A204.1 (cell line): Measurements from ENCODE around the gene DUSP22.
"Not testable (repeated sequence)": the region's sequence is repeated elsewhere in the genome, so short reads cannot be mapped to it uniquely, and the experiment has no call there.

Source experiments
- FAIRE-seq: peaks from 2 replicates; lab custom pipeline; 2012; peaks lifted over from hg19 to GRCh38; lab: Jason Lieb, UNC

Gene DUSP22

GRCh38 chr6:291697-292505 lies at the start of gene DUSP22:
DUSP22 (plus strand) TSS chr6:292487; CDS start chr6:292540, 53 bp downstream.
- no peak for FAIRE-seq

- FAIRE-seq = no peak
Measured at GRCh38 chr6:246352-246751, 45.9 kb upstream of the DUSP22 start.

GRCh38 chr6:247351-247750 lies 44.9 kb upstream of the DUSP22 start:
- no peak for FAIRE-seq

- FAIRE-seq = not testable (repeated sequence)
Measured at GRCh38 chr6:248046-248445, 44.2 kb upstream of the DUSP22 start.

- no peak for FAIRE-seq
Measured at GRCh38 chr6:250676-251075, 41.6 kb upstream of the DUSP22 start.

GRCh38 chr6:251920-252319 lies 40.4 kb upstream of the DUSP22 start:
- no peak for FAIRE-seq

- no peak for FAIRE-seq
Measured at GRCh38 chr6:252775-253535, 39.3 kb upstream of the DUSP22 start.

- FAIRE-seq = no peak
Measured at GRCh38 chr6:254016-254415, 38.3 kb upstream of the DUSP22 start.

GRCh38 chr6:255041-255750 lies 37.1 kb upstream of the DUSP22 start:
- no peak for FAIRE-seq

GRCh38 chr6:255751-256083 lies 36.6 kb upstream of the DUSP22 start:
- FAIRE-seq = no peak

- FAIRE-seq = no peak
Measured at GRCh38 chr6:256169-256568, 36.1 kb upstream of the DUSP22 start.

GRCh38 chr6:257031-257725 lies 35.1 kb upstream of the DUSP22 start:
- FAIRE-seq = no peak

GRCh38 chr6:257774-258173 lies 34.5 kb upstream of the DUSP22 start:
- no peak for FAIRE-seq

- FAIRE-seq = no peak
Measured at GRCh38 chr6:259316-259715, 33.0 kb upstream of the DUSP22 start.

- no peak for FAIRE-seq
Measured at GRCh38 chr6:259901-260508, 32.3 kb upstream of the DUSP22 start.

GRCh38 chr6:264626-265025 lies 27.7 kb upstream of the DUSP22 start:
- no peak for FAIRE-seq

GRCh38 chr6:268394-268935 lies 23.8 kb upstream of the DUSP22 start:
- FAIRE-seq = no peak

- no peak for FAIRE-seq
Measured at GRCh38 chr6:273551-274058, 18.7 kb upstream of the DUSP22 start.

- FAIRE-seq = no peak
Measured at GRCh38 chr6:277746-278145, 14.5 kb upstream of the DUSP22 start.

GRCh38 chr6:278494-278893 lies 13.8 kb upstream of the DUSP22 start:
- FAIRE-seq = no peak

- FAIRE-seq = no peak
Measured at GRCh38 chr6:279341-280029, 12.8 kb upstream of the DUSP22 start.
